ENCODE results near the gene BHLHE23. TPM values are rescaled to one million over a fixed set of nuclear protein-coding genes. Genes with fewer than 3 reads are reported as not detected.

BHLHE23 gene
- total RNA-seq, 1 experiment from 2014 or later: not detected

- no peak for DNase-seq (ENCODE audit: unreplicated experiment)
- Mint-ChIP-seq H3K4me3 (ENCODE audit: unreplicated experiment) (no peak overlapping the region), H3K4me1 (ENCODE audit: insufficient read depth, unreplicated experiment) (no peaks in the 10 kb centered on the region), H3K9me3 (ENCODE audit: unreplicated experiment) (no peaks in the 10 kb centered on the region), H3K27me3 (ENCODE audit: insufficient read depth, unreplicated experiment) (peaks cover 6% of the 10 kb centered on the region), H3K36me3 (ENCODE audit: insufficient read depth, unreplicated experiment) (no peaks in the 10 kb centered on the region), H3K27ac (ENCODE audit: low read depth, unreplicated experiment) (no peak overlapping the region)
- intact Hi-C loops (cut with micrococcal nuclease): no loop called here
- TF ChIP-seq, protein P1, sequence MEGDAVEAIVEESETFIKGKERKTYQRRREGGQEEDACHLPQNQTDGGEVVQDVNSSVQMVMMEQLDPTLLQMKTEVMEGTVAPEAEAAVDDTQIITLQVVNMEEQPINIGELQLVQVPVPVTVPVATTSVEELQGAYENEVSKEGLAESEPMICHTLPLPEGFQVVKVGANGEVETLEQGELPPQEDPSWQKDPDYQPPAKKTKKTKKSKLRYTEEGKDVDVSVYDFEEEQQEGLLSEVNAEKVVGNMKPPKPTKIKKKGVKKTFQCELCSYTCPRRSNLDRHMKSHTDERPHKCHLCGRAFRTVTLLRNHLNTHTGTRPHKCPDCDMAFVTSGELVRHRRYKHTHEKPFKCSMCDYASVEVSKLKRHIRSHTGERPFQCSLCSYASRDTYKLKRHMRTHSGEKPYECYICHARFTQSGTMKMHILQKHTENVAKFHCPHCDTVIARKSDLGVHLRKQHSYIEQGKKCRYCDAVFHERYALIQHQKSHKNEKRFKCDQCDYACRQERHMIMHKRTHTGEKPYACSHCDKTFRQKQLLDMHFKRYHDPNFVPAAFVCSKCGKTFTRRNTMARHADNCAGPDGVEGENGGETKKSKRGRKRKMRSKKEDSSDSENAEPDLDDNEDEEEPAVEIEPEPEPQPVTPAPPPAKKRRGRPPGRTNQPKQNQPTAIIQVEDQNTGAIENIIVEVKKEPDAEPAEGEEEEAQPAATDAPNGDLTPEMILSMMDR (IDR thresholded peaks at IDR 0.05; ENCODE audit: unreplicated experiment): no peak
- ChIA-PET CTCF (interaction anchor here (2.1 kb wide), 1 partner anchor 43 kb away, joined by 11 read pairs; no protein-coding TSS in a partner anchor), POLR2A (interaction anchor here (0.6 kb wide), 1 partner anchor 50 kb away, joined by 3 read pairs; no protein-coding TSS in a partner anchor)
- BruUV-seq (replicated peaks): no TSS peak
These were observed 40.3 kb downstream of the BHLHE23 start for GRCh38 chr20:62966212-62967148.

DNA sequence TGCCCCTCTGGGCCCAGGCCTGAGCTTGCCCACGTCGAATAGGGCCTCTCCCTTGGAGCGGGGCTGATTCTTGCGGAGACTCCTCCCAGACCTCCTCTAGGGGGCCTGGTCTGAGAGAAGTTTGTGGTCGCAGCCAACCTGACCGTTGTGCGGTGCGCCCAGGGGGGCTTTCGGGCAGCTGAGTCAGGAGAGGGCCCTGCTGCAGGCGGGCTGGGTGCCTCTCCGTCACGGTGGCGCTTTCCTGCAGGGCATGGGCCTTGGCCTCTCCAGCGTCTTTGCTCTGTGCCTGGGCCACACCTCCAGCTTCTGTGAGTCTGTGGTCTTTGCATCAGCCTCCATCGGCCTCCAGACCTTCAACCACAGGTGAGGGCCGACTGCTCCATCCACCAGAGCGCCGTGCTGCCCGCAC is 41.4 kb downstream of the BHLHE23 start:
- no TSS peak for BruUV-seq (replicated peaks)
- Mint-ChIP-seq H3K36me3 (ENCODE audit: insufficient read depth, unreplicated experiment) (no peaks in the 10 kb centered on the region), H3K27ac (ENCODE audit: low read depth, unreplicated experiment) (no peak overlapping the region), H3K9me3 (ENCODE audit: unreplicated experiment) (no peaks in the 10 kb centered on the region), H3K4me1 (ENCODE audit: insufficient read depth, unreplicated experiment) (no peaks in the 10 kb centered on the region), H3K27me3 (ENCODE audit: insufficient read depth, unreplicated experiment) (no peaks in the 10 kb centered on the region), H3K4me3 (ENCODE audit: unreplicated experiment) (no peak overlapping the region)
- DNase-seq (ENCODE audit: unreplicated experiment): no peak
- intact Hi-C loops (cut with micrococcal nuclease): no loop called here
- ChIA-PET POLR2A (interaction anchor here (1.1 kb wide), 1 partner anchor 97 kb away, joined by 3 read pairs; no protein-coding TSS in a partner anchor), CTCF (interaction anchor here (0.5 to 1.5 kb wide), 4 partner anchors 11 to 44 kb away, joined by 3 to 9 read pairs (median 3); no protein-coding TSS in a partner anchor)
- TF ChIP-seq, protein P1 (IDR thresholded peaks at IDR 0.05; ENCODE audit: unreplicated experiment): no peak

DNA sequence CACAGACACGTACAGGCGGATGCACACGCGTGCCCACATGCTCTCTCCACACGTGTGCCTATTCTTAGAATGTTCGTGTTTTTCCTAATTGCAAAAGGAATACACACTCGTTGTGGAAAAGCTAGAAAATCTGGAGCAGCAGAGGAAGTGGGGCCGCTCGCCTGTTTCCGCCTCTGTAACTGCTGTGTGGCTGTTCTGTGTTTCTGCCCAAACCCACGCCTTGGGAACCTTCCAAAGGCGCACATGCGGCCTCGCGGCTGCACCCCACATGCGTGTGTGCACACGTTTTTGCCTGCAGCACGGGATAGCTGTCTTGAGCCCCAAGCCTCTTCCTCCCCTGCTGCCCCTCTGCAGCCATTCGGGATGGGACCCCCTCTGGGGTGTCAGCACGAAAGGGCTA is 42.1 kb downstream of the BHLHE23 start:
- H3K27me3 Mint-ChIP-seq (ENCODE audit: insufficient read depth, unreplicated experiment): no peaks in the 10 kb centered on the region
- ChIA-PET CTCF (interaction anchor here (0.5 to 1.5 kb wide), 4 partner anchors 13 to 44 kb away, joined by 3 to 9 read pairs (median 3); no protein-coding TSS in a partner anchor), POLR2A (interaction anchor here (1.1 kb wide), 1 partner anchor 96 kb away, joined by 3 read pairs; no protein-coding TSS in a partner anchor)
- DNase-seq (ENCODE audit: unreplicated experiment): no peak
- no peaks in the 10 kb centered on the region for H3K36me3 Mint-ChIP-seq (ENCODE audit: insufficient read depth, unreplicated experiment)
- BruUV-seq (replicated peaks): no TSS peak
- no peak overlapping the region for H3K27ac Mint-ChIP-seq (ENCODE audit: low read depth, unreplicated experiment)
- intact Hi-C loops (cut with micrococcal nuclease): no loop called here
- H3K4me3 Mint-ChIP-seq (ENCODE audit: unreplicated experiment): no peak overlapping the region
- TF ChIP-seq, protein P1 (IDR thresholded peaks at IDR 0.05; ENCODE audit: unreplicated experiment): no peak
- H3K9me3 Mint-ChIP-seq (ENCODE audit: unreplicated experiment): no peaks in the 10 kb centered on the region
- no peaks in the 10 kb centered on the region for H3K4me1 Mint-ChIP-seq (ENCODE audit: insufficient read depth, unreplicated experiment)
